Right cardiac atrium (tissue), 5 donors: ENCODE results near the gene OR1J2. TPM values are rescaled to one million over a fixed set of nuclear protein-coding genes. Genes with fewer than 3 reads are reported as not detected.

Experiments
- ATAC-seq, 2 donors: fragments of 200-7000 bp; cut with Tn5 transposase; one replicate each; pipeline versions ENCODE4 v1.8.0 to v1.9.1; 2020; ENCODE audit warnings: moderate library complexity in 2 of 2, mild to moderate bottlenecking in 1 of 2
- DNase-seq, 3 donors: peaks; one replicate each; pipeline ENCODE4 v3.0.0-alpha.2; 2020
- H3K27ac ChIP-seq: one replicate; pipeline ENCODE4 v1.5.1; 2013; ENCODE audit warnings: mild to moderate bottlenecking, low read length, control low read depth, moderate library complexity
- H3K27me3 ChIP-seq: one replicate; pipeline ENCODE4 v1.6.1; 2013; ENCODE audit not compliant: control insufficient read depth, insufficient read depth
- H3K4me1 ChIP-seq: one replicate; pipeline ENCODE4 v1.6.1; 2013; ENCODE audit warnings: low read length; ENCODE audit not compliant: control insufficient read depth, insufficient read depth
- H3K4me3 ChIP-seq: one replicate; pipeline ENCODE4 v1.5.1; 2013; ENCODE audit warnings: low read length, control low read depth
- H3K9me3 ChIP-seq: one replicate; pipeline ENCODE4 v1.6.1; 2013; ENCODE audit warnings: low read length; ENCODE audit not compliant: control insufficient read depth
- WGBS: extraction: QIAGEN DNeasy Blood & Tissue Kit; methylation state at CpG from one replicate; pipeline ENCODE4 v1.1.7; 2013; 5-methylcytosine and 5-hydroxymethylcytosine counted together
- intact Hi-C, 4 donors: fragments of 100-400 bp; cut with DNase I; formaldehyde crosslinking; loops; one replicate each; pipeline versions ENCODE4 v1.11.0 to v1.14.0; 2022 to 2023
- polyA plus RNA-seq: library from polyadenylated mRNA; stranded (reverse); fragments of 200-250 nt; gene quantifications from one replicate; pipeline ENCODE4 v1.2.3, GENCODE V29; 2013
- total RNA-seq, 4 donors: library from RNA; stranded (reverse); fragmentation: NEBNext Ultra II Directional; extraction: Animal tissue kit (Norgen Biotek cat#: 25700); gene quantifications; one replicate each; pipeline ENCODE4 v1.2.1, GENCODE V29; 2021
- donor health status: healthy with polysubstance abuse.
- donor health status: DM: no; HTN: yes; CAD: no.
- donor health status: DM: no; HTN: no; CAD: no.
- donor health status: DM: no; HTN: yes; CAD: no; lungs with severe emphysema.
- donor health status: DM: yes; HTN: yes; CAD: no.

OR1J2 gene
- total and polyA plus RNA-seq, 5 donors, result not detected

DNA sequence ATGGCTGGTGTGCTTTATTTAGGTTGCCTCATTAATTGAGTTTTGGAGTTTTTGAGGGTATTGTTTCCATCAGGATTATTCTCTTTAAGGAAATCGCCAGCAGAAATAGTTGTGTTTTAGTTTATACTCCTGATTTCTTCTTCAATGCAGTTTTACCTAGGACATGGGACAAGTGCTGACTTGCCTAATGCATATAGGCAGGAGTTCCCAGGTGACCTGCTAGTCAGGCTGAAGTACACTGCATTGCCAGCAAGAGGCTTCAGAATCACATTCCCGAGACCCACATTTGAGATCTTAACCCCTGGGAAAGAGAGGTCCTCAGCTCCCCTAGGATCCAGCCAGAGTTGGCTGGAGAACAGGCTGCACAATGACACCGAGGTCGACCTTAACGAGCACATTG lies 40.8 kb downstream of the OR1J2 start:
- intact Hi-C loops, result no loop called here
- Histone ChIP-seq H3K4me1 (no peaks in the 10 kb centered on the region), H3K4me3 (no peak overlapping the region), H3K27me3 (no peaks in the 10 kb centered on the region), H3K27ac (no peak overlapping the region), H3K9me3 (peaks cover 3% of the 10 kb centered on the region)
- 78% methylated on average over 5 of the region's 5 CpGs for WGBS
- no peak for ATAC-seq
- DNase-seq, result no peak

DNA sequence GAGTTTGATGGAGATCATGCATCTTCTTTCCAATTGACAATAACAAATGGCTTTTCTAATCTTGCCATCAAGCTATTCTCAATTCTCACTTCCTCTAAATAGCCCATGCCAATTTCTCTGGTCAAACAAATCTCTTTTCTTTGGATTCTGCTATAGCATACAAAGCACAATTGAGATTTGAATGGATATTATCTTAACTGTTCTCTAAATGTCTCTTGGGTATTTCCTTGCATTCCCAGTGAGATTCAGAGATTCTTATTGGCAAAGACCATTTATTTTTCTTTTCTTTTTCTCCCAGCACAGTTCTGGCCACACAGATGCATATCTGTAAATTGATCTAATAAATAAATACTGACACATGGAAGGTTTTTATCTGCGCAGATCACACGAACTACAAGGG lies 42.2 kb downstream of the OR1J2 start, which contains the start of gene OR1N2:
Gene OR1N2, plus strand, starts transcription at position 301 of the 400 bp plus-strand sequence. CDS start 100 bp downstream, outside the sequence.
- ATAC-seq, result no peak
- no peak for DNase-seq
- intact Hi-C loops, result no loop called here
- 65% methylated on average over 2 of the region's 2 CpGs for WGBS
- no peaks in the 10 kb centered on the region for H3K27me3 ChIP-seq
- no peak within 1 kb of the TSS for H3K4me3 ChIP-seq
- H3K4me1 ChIP-seq, result no peaks in the 10 kb centered on the region
- H3K27ac ChIP-seq, result no peak within 1 kb of the TSS
- H3K9me3 ChIP-seq, result peaks cover 3% of the 10 kb centered on the region

Other genes starting within 250 kb of the OR1J2 start
- 10 to 100 TPM; 30.4 to 36.2 (median 33.2) TPM for gene RBM18, start 246.0 kb upstream of the OR1J2 start, total RNA-seq
- gene RBM18, start 246.0 kb upstream of the OR1J2 start, polyA plus RNA-seq, result 13.8 TPM
- 10 to 100 TPM; 24.9 to 33.8 (median 28.7) TPM for gene MRRF, start 245.9 kb upstream of the OR1J2 start, total RNA-seq
- 23.1 TPM for gene MRRF, start 245.9 kb upstream of the OR1J2 start, polyA plus RNA-seq
- gene PTGS1, start 139.8 kb upstream of the OR1J2 start, total RNA-seq, result 10 to 100 TPM; 11.7 to 29.2 (median 22.6) TPM
- 4.5 TPM for gene PTGS1, start 139.8 kb upstream of the OR1J2 start, polyA plus RNA-seq
- not detected for gene OR1J1, start 32.9 kb upstream of the OR1J2 start, total RNA-seq
- gene OR1J1, start 32.9 kb upstream of the OR1J2 start, polyA plus RNA-seq, result not detected
- not detected for gene OR1J4, start 8.3 kb downstream of the OR1J2 start, total RNA-seq
- not detected for gene OR1J4, start 8.3 kb downstream of the OR1J2 start, polyA plus RNA-seq
- not detected for gene OR1N1, start 16.5 kb downstream of the OR1J2 start, total RNA-seq
- not detected for gene OR1N1, start 16.5 kb downstream of the OR1J2 start, polyA plus RNA-seq
- not detected for gene OR1N2, start 42.3 kb downstream of the OR1J2 start, total RNA-seq
- gene OR1N2, start 42.3 kb downstream of the OR1J2 start, polyA plus RNA-seq, result not detected
- gene OR1L8, start 72.6 kb downstream of the OR1J2 start, total RNA-seq, result under 1 TPM in 3 of 4 donors, not detected in 1; 0.14 to 0.61 (median 0.43) TPM
- gene OR1L8, start 72.6 kb downstream of the OR1J2 start, polyA plus RNA-seq, result 0.05 TPM
- gene OR1Q1, start 103.9 kb downstream of the OR1J2 start, total RNA-seq, result not detected
- not detected for gene OR1Q1, start 103.9 kb downstream of the OR1J2 start, polyA plus RNA-seq
- not detected for gene OR1B1, start 146.8 kb downstream of the OR1J2 start, total RNA-seq
- not detected for gene OR1B1, start 146.8 kb downstream of the OR1J2 start, polyA plus RNA-seq
- gene OR1L1, start 150.9 kb downstream of the OR1J2 start, total RNA-seq, result not detected
- not detected for gene OR1L1, start 150.9 kb downstream of the OR1J2 start, polyA plus RNA-seq
- gene OR1L3, start 164.3 kb downstream of the OR1J2 start, total RNA-seq, result not detected
- gene OR1L3, start 164.3 kb downstream of the OR1J2 start, polyA plus RNA-seq, result not detected
- not detected for gene OR1L4, start 213.2 kb downstream of the OR1J2 start, total RNA-seq
- gene OR1L4, start 213.2 kb downstream of the OR1J2 start, polyA plus RNA-seq, result not detected
- not detected for gene OR1L6, start 231.5 kb downstream of the OR1J2 start, total RNA-seq
- not detected for gene OR1L6, start 231.5 kb downstream of the OR1J2 start, polyA plus RNA-seq